Brain microvascular endothelial cell (primary cell): ENCODE results near the gene G2E3.
A peak's percentile ranks its signal among the peaks of the same experiment; 100 is the strongest.

Experiments
- DNase-seq: peaks from one replicate; pipeline ENCODE4 v3.0.0-alpha.2; 2020
- H3K27ac ChIP-seq: fragments of 250-450 bp; sonication (Bioruptor Pico); 2 replicates; pipeline ENCODE4 v1.5.1; 2020; ENCODE audit warnings: mild to moderate bottlenecking, moderate library complexity
- H3K27me3 ChIP-seq: fragments of 250-450 bp; sonication (Bioruptor Pico); replicated peaks from 2 replicates; pipeline ENCODE4 v1.5.1; 2020; ENCODE audit warnings: mild to moderate bottlenecking
- H3K36me3 ChIP-seq: fragments of 250-450 bp; sonication (Bioruptor Pico); replicated peaks from 2 replicates; pipeline ENCODE4 v1.5.1; 2020; ENCODE audit warnings: mild to moderate bottlenecking
- H3K4me3 ChIP-seq: 2 replicates; pipeline ENCODE4 v1.5.1; 2011; ENCODE audit warnings: low read depth, mild to moderate bottlenecking, control low read depth, low read length, moderate library complexity
- in situ Hi-C: cut with HindIII; loops from 2 replicates; pipeline ENCODE4 v1.10.0; 2017; ENCODE audit warnings: low sequenced_read_pairs, low pct_ligation_motif_present
- TF ChIP-seq, protein P1 (sequence below): IDR thresholded peaks from 2 replicates; pipeline ENCODE4 v1.5.1; 2011; ENCODE audit warnings: low read depth, mild to moderate bottlenecking, moderate library complexity, low read length, control low read depth, inconsistent platforms; ENCODE audit errors: missing control alignments

G2E3 gene

DNA sequence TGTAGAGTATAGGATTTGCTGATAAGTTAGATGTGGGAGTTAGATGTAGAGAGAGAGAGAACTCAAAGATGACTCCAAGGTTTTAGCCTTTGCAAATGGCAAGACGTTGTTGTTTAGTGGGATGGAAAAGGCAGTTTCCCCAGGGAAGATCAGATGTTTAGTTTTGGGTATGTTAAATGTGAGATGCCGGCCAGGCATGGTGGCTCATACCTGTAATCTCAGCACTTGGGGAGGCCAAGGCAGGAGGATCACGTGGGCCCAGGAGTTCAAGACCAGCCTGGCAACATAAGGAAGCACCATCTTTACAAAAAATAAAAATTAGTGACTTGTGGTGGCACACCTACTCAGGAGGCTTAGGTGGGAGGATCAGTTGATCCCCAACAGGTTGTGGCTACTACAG, 96.7 kb downstream of the G2E3 start:
- H3K36me3 ChIP-seq, result peaks cover 47% of the 10 kb centered on the region
- TF ChIP-seq, protein P1, sequence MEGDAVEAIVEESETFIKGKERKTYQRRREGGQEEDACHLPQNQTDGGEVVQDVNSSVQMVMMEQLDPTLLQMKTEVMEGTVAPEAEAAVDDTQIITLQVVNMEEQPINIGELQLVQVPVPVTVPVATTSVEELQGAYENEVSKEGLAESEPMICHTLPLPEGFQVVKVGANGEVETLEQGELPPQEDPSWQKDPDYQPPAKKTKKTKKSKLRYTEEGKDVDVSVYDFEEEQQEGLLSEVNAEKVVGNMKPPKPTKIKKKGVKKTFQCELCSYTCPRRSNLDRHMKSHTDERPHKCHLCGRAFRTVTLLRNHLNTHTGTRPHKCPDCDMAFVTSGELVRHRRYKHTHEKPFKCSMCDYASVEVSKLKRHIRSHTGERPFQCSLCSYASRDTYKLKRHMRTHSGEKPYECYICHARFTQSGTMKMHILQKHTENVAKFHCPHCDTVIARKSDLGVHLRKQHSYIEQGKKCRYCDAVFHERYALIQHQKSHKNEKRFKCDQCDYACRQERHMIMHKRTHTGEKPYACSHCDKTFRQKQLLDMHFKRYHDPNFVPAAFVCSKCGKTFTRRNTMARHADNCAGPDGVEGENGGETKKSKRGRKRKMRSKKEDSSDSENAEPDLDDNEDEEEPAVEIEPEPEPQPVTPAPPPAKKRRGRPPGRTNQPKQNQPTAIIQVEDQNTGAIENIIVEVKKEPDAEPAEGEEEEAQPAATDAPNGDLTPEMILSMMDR, result no peak
- no peak overlapping the region for H3K27ac ChIP-seq
- H3K27me3 ChIP-seq, result no peaks in the 10 kb centered on the region
- in situ Hi-C loops, result no loop called here
- H3K4me3 ChIP-seq, result no peak overlapping the region
- DNase-seq, result no peak

DNA sequence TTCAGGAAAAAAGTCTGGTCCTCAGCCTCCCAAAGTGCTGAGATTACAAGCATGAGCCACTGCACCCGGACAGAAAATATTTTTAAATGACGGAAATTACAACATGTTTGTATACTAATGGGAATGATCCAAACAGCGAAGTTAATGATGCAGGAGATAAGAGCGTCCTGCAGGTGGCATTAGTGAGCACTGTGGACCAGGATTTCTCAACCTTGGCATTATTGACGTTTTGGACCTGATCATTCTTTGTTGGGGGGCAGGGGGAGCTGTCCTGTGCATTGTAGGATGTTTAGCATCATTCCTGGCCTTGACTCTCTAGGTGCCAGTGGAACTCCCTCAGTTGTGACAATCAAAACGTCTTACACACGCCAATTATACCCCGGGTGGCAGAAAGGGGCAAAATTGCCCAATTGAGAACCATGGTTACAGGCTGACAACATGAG, 97.3 kb downstream of the G2E3 start:
- in situ Hi-C loops, result no loop called here
- no peaks in the 10 kb centered on the region for H3K27me3 ChIP-seq
- TF ChIP-seq, protein P1, result peak; percentile 81
- peak; percentile 27 for DNase-seq
- no peak overlapping the region for H3K27ac ChIP-seq
- H3K36me3 ChIP-seq, result peaks cover 52% of the 10 kb centered on the region
- H3K4me3 ChIP-seq, result no peak overlapping the region

- Histone ChIP-seq H3K4me3 (no peak overlapping the region), H3K27ac (no peak overlapping the region), H3K36me3 (peaks cover 51% of the 10 kb centered on the region), H3K27me3 (no peaks in the 10 kb centered on the region)
- TF ChIP-seq, protein P1, result no peak
- in situ Hi-C loops, result no loop called here
- no peak for DNase-seq
These were observed 98.1 kb downstream of the G2E3 start for GRCh38 chr14:30657050-30657449.

GRCh38 chr14:30657606-30658163, 98.7 kb downstream of the G2E3 start:
- TF ChIP-seq, protein P1, result peak; percentile 7
- no peaks in the 10 kb centered on the region for H3K27me3 ChIP-seq
- no peak for DNase-seq
- in situ Hi-C loops, result no loop called here
- H3K36me3 ChIP-seq, result peaks cover 49% of the 10 kb centered on the region
- no peak overlapping the region for H3K4me3 ChIP-seq
- no peak overlapping the region for H3K27ac ChIP-seq

GRCh38 chr14:30658645-30659044, 99.7 kb downstream of the G2E3 start:
- no peak overlapping the region for H3K27ac ChIP-seq
- H3K4me3 ChIP-seq, result no peak overlapping the region
- TF ChIP-seq, protein P1, result no peak
- no peak for DNase-seq
- peaks cover 43% of the 10 kb centered on the region for H3K36me3 ChIP-seq
- in situ Hi-C loops, result no loop called here
- H3K27me3 ChIP-seq, result no peaks in the 10 kb centered on the region

- Histone ChIP-seq H3K4me3 (no peak overlapping the region), H3K27ac (no peak overlapping the region), H3K36me3 (peaks cover 4% of the 10 kb centered on the region), H3K27me3 (no peaks in the 10 kb centered on the region)
- TF ChIP-seq, protein P1, result no peak
- in situ Hi-C loops, result no loop called here
- DNase-seq, result no peak
These were observed 110.6 kb downstream of the G2E3 start for GRCh38 chr14:30669594-30669993.
